Activated gamma-delta T cell treated with Interleukin-2 at 50 U/mL for 16 hours (primary cell): ENCODE measurements around the gene BTBD2.
"Not testable (repeated sequence)": the region's sequence is repeated elsewhere in the genome, so short reads cannot be mapped to it uniquely, and the experiment has no call there.

ENCODE experiments used
- DNase-seq: peaks from one replicate; pipeline ENCODE4 v3.0.0-alpha.2; 2020

The BTBD2 gene

DNA sequence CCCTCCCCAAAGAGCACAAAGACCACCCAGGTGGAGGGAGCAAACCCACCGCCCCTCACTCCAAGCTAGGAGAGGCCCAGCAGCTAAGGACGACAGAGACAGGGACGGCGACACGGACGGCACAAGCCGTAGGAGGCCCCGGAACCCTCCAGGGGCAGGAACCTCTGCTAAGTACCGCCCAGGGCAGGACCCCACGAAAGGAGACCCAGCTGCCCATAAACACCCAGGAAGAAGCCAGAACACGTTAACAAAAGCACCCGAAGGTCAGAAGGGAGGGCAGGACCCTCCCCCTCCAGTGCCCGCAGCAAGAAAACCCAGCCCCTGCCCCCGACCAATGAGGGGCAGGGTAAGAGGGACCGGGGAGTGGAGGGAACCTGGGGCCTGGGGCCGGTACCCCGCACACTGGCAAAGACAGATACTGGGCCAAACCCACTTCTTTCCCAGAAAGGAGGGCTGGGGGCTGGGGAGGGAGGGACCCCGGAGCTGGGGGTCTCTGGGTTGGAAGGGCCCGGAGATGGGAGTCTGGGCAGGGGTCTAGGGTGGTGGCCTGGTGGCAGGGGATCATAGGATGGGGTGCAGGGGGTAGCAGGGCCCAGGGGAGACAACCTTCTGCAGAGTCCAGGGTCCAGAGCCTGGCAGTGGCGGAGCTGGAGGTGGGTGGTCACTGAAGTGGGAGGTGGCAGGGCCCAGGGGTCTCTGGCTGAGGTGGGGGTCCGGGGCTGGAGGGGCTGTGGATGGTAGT lies 2.4 kb downstream of the BTBD2 start:
- DNase-seq, result no peak

DNA sequence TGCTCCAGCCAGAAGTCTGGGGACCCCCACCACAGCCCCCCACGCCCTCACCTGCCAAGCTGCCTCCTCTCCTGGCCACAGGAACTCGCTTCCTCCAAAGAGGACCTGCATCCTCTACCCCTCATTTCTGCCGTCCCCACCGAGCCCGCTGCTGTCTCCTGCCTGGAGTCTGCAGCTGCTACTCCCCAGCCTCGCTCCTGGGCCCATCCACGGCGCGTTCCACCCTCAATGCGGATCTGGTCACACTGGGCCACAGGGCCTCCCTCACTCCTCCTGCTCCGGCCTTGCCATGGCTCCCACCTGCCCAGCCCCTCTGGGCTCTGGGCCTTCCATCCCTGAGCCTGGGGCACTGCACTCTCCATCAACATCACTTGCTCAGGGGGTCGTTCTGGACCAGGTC lies 4.3 kb downstream of the BTBD2 start:
- DNase-seq, result no peak

DNA sequence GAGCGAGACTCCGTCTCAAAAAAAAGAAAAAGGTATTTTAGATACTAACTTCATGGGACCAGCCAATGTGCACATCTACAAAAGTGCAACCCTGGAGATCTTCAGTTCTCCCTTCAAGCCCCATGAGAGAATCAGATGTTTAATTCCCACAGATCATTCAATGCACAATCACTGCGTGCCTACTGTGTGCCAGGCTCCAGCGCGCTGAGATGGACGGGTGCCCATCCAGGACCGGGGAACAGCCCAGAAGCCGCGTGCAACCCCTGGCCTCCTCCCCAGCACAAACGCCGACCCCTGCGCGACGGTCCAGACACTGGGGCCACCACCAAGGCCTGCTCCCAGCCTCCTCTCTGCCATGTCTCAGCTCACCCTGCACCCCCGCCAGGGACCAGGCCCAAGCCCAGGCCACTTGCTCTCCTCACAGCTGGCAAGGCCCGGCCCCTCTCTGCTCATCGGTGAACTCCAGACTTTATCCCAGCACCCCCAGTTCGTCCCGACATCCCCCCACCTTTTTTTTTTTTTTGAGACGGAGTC lies 5.3 kb downstream of the BTBD2 start:
- DNase-seq, result no peak

DNA sequence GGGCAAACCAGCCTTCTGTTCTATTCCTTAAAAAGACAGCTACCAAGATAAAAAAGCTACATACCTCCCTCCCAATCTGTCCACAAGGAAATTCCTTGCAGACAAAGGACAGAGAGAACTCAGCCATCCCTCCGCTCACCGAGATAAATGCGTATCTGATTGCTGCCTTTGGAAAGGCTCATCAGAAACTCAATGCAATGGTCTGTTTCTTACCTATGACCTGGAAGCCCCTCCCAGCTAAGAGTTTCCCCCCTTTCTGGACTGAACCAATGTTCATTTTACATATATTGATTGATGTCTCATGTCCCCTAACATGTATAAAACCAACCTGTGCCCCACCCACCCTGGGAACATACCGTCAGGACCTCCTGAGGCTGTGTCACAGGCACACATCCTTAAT lies 11.6 kb downstream of the BTBD2 start:
- DNase-seq, result no peak

DNA sequence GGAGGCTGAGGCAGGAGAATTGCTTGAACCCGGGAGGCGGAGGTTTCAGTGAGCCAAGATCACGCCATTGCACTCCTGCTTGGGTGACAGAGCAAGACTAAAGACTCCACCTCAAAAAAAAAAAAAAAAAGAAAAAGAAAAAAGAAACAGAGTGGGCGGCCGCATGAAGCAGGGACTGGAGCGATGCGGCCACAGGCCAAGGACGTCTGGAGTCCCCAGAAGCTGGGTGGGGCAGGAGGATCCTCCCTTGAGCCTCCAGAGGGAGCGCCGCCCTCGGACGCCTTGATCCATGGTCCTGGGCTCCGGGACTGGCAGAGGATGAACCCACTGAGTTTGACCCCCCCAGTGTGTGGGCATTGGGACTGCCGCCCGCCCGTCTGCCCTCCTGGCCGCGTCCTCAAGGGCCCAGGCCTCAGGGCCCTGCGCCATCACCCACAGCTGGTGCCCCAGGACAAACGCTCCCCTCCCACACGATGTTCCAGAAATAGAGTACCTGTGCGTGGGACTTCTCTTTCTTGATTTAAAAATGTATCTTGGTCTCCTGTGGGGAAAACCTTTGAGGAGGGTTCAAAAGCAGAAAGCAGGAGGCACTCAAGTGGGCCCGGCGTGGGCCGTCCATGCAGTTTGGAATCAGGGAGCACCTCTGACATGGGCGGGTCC lies 15.5 kb downstream of the BTBD2 start:
- no peak for DNase-seq

DNA sequence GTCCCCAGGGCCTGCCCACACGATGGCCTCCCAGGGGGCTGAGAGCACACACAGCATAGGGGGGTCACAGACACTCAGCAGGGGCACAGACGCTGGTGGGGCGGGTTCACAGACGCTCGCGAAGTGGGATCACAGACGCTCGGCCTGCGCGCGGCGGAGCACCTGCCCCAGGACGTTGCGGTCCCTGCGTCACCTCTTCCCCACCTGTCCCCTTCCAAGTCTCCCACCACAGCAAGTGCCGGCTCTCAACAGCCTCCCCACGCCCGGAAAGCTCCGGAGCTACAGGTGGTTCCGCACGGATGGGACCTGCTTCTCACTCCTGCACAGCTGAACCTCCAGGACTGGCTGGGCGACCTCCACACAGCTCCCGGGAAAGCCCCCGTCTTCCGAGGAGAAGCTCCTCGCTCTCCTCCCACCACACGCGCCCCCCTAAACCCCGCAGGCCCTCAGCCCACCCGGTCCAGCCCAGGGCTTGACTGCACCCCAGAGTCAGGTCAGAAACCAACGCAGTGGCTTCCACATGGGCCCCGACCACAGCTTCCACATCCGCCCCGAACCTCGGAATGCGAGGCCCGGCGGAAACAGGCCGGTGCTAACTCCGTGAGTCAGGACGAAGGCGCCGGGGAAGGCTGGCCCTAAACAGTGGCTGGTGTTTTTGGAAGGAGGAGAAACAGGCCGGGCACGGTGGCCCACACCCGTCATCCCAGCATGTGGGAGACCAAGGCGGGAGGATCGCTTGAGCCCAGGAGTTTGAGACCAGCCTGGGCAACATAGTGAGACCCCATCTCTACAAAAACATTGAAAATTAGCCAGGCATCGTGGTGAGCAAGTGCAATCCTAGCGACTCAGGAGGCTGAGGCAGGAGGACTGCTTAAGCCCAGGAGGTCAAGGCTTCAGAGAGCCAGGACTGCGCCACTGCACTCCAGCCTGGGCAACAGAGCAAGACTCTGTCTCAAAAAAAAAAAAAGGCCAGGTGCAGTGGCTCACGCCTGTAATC lies 16.5 kb downstream of the BTBD2 start:
- DNase-seq, result no peak

DNA sequence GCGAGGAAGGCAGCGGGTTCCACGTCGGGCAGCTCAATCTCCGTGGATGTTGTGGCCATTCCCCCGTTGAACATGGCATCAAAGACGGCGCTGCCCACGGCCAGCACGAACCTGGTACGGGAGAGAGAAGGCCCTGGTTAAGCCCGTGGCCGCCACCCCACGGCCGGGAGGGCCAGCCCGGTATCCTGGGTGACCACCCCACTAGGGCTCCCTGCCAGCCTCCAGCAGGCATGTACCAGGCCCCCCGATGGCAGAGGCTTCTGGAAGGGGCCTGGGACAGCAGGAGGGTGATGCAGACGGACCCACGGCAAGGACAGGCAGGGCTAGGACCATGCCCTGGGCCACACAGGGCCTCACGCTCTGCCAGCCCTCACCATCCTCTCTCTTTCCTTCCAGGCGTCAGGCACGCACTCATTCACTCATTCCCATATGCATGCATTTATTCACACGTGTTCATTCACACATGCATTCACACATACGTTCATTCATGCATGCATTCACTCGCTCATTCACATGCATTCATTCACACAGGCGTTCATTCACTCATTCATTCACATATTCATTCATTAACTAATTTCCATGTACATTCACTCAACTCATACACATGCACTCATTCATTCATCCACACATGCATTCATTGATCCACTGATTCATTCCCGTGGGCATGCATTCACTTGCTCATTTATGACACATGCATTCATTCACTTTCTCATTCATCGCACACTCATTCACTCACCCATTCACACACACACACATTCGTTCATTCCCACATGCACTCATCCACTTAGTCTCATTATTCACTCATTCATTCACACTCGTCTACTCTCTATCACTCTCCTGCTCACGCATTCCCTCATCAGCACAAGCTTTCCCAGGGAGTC lies 17.9 kb downstream of the BTBD2 start:
- DNase-seq, result no peak

DNA sequence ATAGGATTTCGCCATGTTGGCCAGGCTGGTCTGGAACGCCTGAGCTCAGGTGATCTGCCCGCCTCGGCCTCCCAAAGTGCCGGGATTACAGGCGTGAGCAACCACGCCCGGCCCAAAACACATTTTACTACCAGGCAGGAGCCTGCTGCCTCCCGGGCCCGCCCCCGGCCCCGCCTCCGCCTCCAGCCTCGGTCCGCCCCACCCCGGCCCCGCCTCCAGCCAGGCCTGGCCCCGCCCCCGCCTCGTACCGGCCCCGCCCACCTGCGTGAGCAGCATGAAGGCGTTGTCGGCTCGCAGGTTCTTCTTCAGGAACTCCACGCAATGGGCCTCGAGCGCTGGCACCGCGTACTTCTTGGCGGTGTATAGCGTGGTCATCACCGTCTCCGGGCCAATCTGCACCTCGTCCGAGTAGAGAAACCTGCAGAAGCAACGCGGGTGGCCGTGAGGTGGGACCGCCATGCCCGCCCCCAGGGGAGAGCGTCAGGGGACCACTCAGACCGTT lies 22.7 kb downstream of the BTBD2 start:
- DNase-seq, result no peak

DNA sequence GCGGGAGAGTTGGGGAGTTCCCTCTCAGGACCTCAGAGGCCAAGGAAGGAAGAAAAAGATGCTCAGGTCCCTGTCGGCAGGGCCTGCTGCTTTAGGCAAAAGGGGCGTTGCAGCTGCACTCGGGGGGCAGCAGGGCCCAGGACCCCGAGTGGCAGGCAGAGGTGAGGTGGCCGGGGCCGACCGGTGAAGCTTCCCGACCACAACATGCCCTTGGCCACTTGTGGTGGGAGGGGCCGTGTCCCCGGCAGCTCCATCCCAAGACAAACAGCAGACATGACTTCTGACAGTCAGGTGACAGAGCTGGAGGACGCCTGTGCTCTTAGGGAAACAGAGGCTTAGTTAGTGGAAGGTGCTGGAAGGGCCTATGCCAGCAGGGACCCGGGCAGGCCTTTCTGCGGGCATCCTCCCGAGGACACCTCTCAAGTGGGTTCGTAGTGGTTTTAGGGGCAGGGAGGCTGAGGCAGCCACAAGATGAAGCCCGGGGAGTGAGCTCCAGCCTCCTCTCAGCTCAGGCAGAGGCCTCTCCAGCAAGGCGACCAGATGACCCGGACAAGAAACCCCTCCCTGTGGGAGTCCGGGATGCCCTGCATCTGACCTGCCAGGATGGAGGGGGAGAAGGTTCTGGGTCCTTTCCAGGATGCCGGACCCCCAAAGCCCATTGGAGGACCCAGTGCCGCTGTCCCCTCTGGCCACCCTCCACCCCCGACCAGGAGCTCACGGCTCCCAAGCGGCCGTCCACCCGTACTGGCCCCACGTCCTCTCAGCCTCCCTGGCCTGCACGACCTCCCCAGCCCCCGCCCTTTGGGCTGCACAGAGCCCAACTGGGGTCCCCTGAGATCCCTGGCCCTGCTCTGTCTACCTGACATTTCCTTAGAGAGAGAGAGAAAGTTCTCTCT lies 24.2 kb downstream of the BTBD2 start:
- DNase-seq, result no peak

DNA sequence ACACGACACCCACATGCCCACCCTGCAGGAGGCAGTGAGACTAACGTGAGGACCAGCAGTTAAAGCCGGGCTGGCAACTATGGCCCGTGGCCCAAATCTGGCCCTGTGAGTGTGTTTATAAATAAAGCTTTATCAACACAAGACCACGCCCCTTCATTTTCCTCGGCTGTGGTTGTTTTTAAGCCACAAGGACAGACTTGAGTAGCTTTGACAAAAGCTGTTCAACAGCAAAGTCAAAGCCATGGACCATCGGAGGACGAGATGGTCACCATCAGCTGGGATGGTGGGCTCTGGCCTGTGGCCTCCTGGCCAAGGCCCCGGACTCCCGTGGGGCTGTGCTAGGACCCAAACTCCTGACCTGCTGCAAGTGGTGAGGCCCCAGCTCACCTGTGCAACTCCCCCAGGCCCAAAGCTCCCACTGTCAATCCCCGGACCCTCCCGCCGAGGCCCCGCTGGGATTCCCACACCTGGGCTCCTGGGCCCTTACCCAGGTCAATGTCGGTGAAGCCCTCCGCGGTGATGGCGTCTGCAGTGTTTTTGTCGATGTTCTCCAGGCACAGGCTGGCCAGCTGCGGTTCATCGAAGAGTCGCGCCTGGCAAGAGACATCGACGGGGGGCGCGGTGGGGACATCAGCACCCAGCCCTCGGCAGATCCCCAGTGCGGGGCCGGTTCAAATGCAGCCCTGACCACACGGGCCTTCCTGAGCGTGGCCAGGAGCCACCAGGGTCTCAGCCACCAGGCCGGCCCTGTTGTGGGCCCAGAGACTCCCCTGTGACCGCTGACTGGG lies 25.1 kb downstream of the BTBD2 start:
- DNase-seq, result no peak

DNA sequence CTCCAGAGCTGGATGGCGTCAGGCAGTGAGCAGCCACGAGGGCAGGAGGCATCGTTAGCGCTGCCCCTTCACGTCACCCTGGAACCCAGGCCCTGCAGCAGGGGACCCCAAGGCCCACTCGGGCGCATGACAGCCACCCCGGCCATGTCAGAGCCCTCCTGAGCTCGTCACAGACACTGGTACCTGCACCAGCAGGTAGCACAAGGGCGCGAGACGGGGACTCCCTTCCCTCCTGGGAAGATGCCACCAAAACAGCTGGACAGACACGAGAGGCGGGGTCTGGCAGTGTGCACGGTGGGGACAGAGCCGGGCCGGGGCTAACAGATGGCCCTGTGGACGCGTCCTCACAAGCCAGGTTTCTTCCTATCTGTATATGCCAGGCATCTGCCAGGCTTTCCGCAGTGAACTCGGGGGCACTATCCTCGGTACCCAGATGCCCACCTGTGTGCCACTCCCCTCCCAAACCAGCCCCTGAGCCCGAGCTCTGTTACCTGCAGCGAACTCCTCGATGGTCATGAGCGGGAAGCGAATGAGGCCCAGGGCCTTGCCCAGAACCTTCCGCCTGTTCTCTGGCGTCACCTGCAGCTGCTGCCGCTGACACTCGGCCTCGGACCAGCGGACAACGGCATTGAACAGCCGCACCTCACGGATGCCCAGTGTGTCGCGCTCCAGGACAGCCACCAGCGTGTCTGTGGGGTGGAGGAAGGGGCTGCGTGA lies 25.8 kb downstream of the BTBD2 start:
- no peak for DNase-seq

DNA sequence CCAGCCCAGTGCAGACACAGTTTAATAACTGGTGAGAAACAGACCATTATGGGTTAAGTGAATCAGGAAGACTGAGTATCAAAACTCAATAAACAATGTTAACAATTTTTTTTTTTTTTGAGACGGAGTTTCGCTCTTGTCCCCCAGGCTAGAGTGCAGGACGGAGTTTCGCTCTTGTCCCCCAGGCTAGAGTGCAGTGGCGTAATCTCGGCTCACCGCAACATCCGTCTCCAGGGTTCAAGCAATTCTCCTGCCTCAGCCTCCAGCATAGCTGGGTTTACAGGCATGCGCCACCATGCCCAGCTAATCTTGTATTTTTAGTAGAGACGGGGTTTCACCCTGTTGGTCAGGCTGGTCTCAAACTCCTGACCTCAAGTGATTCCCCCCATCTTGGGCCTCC lies 27.1 kb downstream of the BTBD2 start:
- DNase-seq, result not testable (repeated sequence)

DNA sequence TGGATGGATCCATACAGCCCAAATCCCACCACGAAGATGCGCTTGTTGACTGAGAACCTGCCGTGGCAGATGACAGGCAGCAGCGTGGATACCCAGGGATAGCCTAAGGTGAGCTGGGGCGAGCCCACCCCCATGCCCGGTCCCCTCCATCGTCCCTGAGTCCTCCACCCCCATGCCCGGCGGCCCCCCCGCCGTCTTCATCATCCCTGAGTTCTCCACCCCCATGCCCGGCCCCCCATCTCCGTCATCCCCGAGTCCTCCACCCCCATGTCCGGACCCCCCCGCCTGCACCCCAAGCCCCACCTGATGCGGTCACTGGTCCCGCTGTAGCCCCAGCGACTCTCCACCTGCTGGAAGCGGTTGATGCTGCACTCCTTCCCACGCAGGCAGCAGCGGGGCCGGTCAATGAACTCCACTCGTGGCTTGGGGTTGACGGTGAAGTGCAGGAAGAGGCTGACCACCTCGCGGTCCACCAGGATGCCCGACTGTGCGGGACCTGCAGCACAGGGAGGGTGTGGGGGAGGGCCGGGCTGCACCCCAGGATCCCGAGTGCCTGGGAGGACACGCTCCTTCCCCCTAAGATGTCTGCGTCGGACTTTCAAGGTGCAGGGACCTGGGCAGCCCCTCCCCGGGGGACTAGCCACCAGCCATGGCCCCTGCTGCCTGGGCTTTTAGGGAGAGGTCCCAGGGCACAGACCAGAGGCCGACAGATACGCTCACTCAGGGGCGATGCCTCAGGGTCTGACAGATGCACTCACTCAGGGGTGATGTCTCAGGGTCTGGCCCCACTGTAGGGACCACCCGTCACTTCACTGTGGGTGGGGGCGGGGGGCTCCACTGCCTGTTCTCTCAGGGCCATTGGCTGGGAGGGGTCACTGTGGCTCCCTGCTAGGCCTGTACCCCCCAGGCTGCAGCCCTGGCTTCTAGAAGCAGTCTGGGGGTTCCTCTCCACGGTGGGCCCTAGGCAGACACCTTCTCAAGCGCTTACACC lies 28.0 kb downstream of the BTBD2 start:
- no peak for DNase-seq

DNA sequence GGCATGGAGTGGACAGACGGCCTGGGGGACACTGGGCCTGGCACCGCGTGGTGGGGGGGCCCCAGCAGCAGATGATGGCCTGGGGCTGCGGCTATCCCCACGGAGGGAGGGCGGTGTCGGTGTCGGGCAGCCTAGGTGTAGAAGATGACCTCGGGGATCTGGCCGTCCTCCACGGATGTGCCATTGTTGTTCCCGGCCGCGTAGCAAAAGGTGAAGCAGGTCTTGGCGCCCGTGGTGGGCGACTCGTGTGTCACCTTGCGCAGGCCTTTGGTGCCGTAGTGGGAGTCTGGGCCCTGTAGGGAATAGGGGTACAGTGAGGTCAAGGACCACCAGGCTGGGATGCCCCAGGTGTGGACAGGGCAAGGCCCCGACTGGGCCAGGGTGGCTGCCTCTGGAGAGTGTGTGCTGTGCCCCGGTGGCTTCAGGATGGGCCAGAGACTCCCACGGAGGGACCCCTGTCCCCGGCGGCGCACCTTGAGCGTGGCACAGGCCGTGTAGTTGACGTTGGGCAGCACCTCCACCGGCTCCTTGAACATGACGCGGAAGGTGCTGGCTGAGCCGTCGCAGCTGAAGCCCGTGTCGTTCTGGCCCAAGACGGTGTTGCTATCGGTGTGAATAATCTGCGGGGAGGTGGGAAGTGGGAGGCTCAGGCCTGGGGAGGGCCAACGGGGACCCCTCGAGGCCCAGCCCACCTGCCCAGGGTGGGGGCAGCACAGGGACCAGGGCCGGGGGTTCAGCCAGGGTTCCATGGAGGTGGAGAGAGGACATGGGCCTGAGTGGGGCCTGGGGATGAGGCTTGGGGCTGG lies 29.0 kb downstream of the BTBD2 start:
- no peak for DNase-seq

DNA sequence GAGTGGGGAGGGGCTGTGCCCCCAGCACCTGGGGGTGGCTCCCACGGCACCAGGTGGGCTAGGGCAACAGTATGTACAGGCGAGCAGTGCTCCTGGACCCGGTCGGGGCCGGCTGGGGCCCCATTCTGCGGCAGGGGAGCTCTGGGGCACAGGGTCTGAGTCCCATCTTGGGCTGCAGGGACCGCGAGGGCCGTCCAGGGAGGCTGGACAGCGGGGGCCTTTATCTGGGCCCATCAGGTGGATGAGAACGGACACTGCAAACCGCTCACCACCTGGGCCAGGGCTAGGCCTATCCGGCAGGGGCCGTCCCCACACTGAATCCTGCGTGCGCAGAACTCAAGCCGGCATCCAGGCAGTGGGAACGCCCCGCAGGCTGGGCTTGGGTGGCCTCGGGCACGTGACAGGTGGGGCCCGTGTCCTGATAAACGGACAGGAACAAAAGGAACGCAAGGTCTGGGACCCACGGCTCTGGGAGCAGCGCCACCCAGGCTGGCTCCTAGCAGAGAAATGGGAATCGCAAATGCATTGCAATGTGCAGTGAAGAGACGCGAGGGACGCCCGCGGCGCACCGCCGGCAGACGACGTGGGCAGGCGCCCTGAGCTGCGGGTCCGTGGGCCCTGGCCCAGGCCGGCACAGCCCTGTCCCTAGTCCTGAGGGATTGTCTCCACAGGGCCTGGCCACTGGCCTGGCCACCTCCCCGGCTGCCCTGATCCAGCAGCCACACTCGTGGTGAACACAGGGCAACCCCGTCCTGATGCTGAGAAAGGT lies 29.7 kb downstream of the BTBD2 start:
- no peak for DNase-seq

DNA sequence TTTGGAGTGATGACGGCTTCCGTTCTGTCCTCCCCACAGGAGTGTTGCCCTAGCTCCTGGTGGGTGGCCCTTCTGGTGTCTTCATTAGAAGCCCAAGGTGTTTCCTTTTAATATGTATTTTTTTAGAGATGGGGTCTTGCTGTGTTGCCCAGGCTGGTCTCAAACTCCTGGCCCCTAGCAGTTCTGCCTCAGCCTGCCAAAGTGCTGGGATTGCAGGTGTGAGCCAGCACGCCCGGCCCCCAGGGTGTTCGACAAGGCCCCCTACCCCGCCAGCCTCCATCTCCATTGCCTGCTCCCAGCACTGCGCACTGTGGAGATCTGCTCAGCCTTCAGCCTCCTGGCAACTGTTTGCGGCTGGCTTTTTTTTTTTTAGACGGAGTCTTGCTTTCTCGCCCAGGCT lies 31.2 kb downstream of the BTBD2 start:
- DNase-seq, result no peak
